HepG2 (cell line): ENCODE measurements around the gene MAVS. TPM values are rescaled to one million over a fixed set of nuclear protein-coding genes. Genes with fewer than 3 reads are reported as not detected.

Experiments
- AGO1 ChIP-seq: fragments of 200-400 bp; formaldehyde crosslinking; IDR thresholded peaks from 2 replicates; pipeline ENCODE4 v1.6.1; 2017; ENCODE audit warnings: mild to moderate bottlenecking, low read depth, low read length, moderate library complexity; ENCODE audit not compliant: poor library complexity, severe bottlenecking
- AGO2 ChIP-seq: fragments of 200-400 bp; formaldehyde crosslinking; optimal IDR thresholded peaks from 2 replicates; pipeline ENCODE3; 2017; ENCODE audit warnings: mild to moderate bottlenecking, low read depth, low read length, moderate library complexity
- ARNT ChIP-seq: fragments of 450-650 bp; IDR thresholded peaks from 2 replicates; pipeline ENCODE4 v1.6.1; 2017
- ATAD3A ChIP-seq: sonication (generic); formaldehyde crosslinking; IDR thresholded peaks from 2 replicates; pipeline ENCODE4 v1.4.0; 2020; ENCODE audit warnings: missing genetic modification reagents
- FOSL1 ChIP-seq: sonication (generic); formaldehyde crosslinking; IDR thresholded peaks from 2 replicates; pipeline ENCODE4 v1.9.0; 2021; ENCODE audit warnings: missing genetic modification reagents, borderline replicate concordance
- FOXM1 ChIP-seq: sonication (generic); formaldehyde crosslinking; IDR thresholded peaks from 2 replicates; pipeline ENCODE4 v1.5.0; 2020; ENCODE audit warnings: missing genetic modification reagents
- FOXP1 ChIP-seq, 2 experiments: fragments of 450-650 bp in 1 of 2; IDR thresholded peaks; 2 replicates each; pipeline ENCODE4 v1.6.1; 2017 to 2018; ENCODE audit warnings: antibody characterized with exemption in 1 of 2
- GATAD1 ChIP-seq: IDR thresholded peaks from 2 replicates; pipeline ENCODE4 v1.6.1; 2016; ENCODE audit warnings: missing genetic modification reagents, missing compliant biosample characterization
- HNF4A ChIP-seq: sonication (generic); formaldehyde crosslinking; IDR thresholded peaks from 2 replicates; pipeline ENCODE4 v1.4.0; 2020; ENCODE audit warnings: missing genetic modification reagents
- KDM5A ChIP-seq: fragments of 200-600 bp; sonication (generic); IDR thresholded peaks from 2 replicates; pipeline ENCODE4 v1.7.0; 2018; ENCODE audit warnings: antibody characterized with exemption, mild to moderate bottlenecking, low read length, borderline replicate concordance
- MATR3 ChIP-seq: sonication (generic); formaldehyde crosslinking; IDR thresholded peaks from 2 replicates; pipeline ENCODE4 v1.4.0; 2020; ENCODE audit warnings: missing genetic modification reagents
- MED1 ChIP-seq: sonication (generic); formaldehyde crosslinking; IDR thresholded peaks from 2 replicates; pipeline ENCODE4 v1.4.0; 2020; ENCODE audit warnings: missing genetic modification reagents
- NCOR1 ChIP-seq: fragments of 200-600 bp; sonication (generic); IDR thresholded peaks from 2 replicates; pipeline ENCODE4 v1.7.0; 2017; ENCODE audit warnings: antibody characterized with exemption, low read length, borderline replicate concordance
- NFIB ChIP-seq: sonication (generic); formaldehyde crosslinking; IDR thresholded peaks from 2 replicates; pipeline ENCODE4 v1.9.0; 2021; ENCODE audit warnings: missing genetic modification reagents, mild to moderate bottlenecking, borderline replicate concordance
- NR2F6 ChIP-seq, 2 experiments: IDR thresholded peaks; 2 replicates each; pipeline ENCODE4 v1.6.1; 2016; ENCODE audit warnings: antibody characterized with exemption in 1 of 2, mild to moderate bottlenecking in 1 of 2
- PRMT3 ChIP-seq: sonication (generic); formaldehyde crosslinking; IDR thresholded peaks from 2 replicates; pipeline ENCODE4 v1.8.1; 2022; ENCODE audit warnings: low read depth, mild to moderate bottlenecking, moderate library complexity, missing genetic modification reagents, borderline replicate concordance
- SMAD1 ChIP-seq: sonication (generic); formaldehyde crosslinking; IDR thresholded peaks from 2 replicates; pipeline ENCODE4 v1.4.0; 2020; ENCODE audit warnings: missing genetic modification reagents, low read depth, mild to moderate bottlenecking, borderline replicate concordance
- SP1 ChIP-seq, 2 experiments: fragments of 450-650 bp in 1 of 2; sonication (generic) in 1 of 2; formaldehyde crosslinking in 1 of 2; IDR thresholded peaks; 2 replicates each; pipeline versions ENCODE4 v1.4.0 to v1.6.1; 2016 to 2020; ENCODE audit warnings: missing genetic modification reagents in 1 of 2
- ZBTB3 ChIP-seq: sonication (generic); formaldehyde crosslinking; IDR thresholded peaks from 2 replicates; pipeline ENCODE4 v1.4.0; 2020; ENCODE audit warnings: low read depth, mild to moderate bottlenecking, moderate library complexity, missing genetic modification reagents, borderline replicate concordance
- ZNF136 ChIP-seq: sonication (generic); formaldehyde crosslinking; IDR thresholded peaks from 2 replicates; pipeline ENCODE4 v1.8.1; 2022; ENCODE audit warnings: low read depth, mild to moderate bottlenecking, moderate library complexity, missing genetic modification reagents
- ZNF276 ChIP-seq: sonication (generic); formaldehyde crosslinking; IDR thresholded peaks from 2 replicates; pipeline ENCODE4 v1.4.0; 2020; ENCODE audit warnings: mild to moderate bottlenecking, low read depth, missing genetic modification reagents
- ZNF282 ChIP-seq: fragments of 450-650 bp; IDR thresholded peaks from 2 replicates; pipeline ENCODE4 v1.6.1; 2018; ENCODE audit not compliant: partially characterized antibody
- ZNF607 ChIP-seq: sonication (generic); formaldehyde crosslinking; IDR thresholded peaks from 2 replicates; pipeline ENCODE4 v1.5.1; 2020; ENCODE audit warnings: missing genetic modification reagents, mild to moderate bottlenecking, borderline replicate concordance
- ZNF891 ChIP-seq: sonication (generic); formaldehyde crosslinking; IDR thresholded peaks from 2 replicates; pipeline ENCODE4 v1.5.0; 2020; ENCODE audit warnings: mild to moderate bottlenecking, missing genetic modification reagents
- ZSCAN22 ChIP-seq: sonication (generic); formaldehyde crosslinking; IDR thresholded peaks from 2 replicates; pipeline ENCODE4 v1.4.0; 2020; ENCODE audit warnings: mild to moderate bottlenecking, missing genetic modification reagents
- ZSCAN29 ChIP-seq: sonication (generic); formaldehyde crosslinking; conservative IDR thresholded peaks from 2 replicates; pipeline ENCODE4 v1.4.0; 2020; ENCODE audit warnings: mild to moderate bottlenecking, missing genetic modification reagents
- polyA plus RNA-seq, 8 experiments: library from polyadenylated mRNA; depleted of rRNA in 3 of 8; stranded (reverse) in 7 of 8; unstranded in 1 of 8; fragments of >200 nt; fragmentation: Illumina TruSeq in 4 of 8; extraction: Trizol in 4 of 8; gene quantifications; 2 replicates each; pipeline versions ENCODE4 v1.2.1 to v1.2.3, GENCODE V29; 2011 to 2016; ENCODE audit warnings: low read depth in 4 of 8, missing spikeins in 1 of 8, mixed read lengths in 1 of 8; ENCODE audit not compliant: insufficient read depth in 1 of 8
- total RNA-seq, 5 experiments: library from RNA; depleted of rRNA; stranded (reverse); fragments of >200 nt; fragmentation: Illumina TruSeq; extraction: Trizol; gene quantifications; 2 replicates each; pipeline ENCODE4 v1.2.3, GENCODE V29; 2016; ENCODE audit warnings: low read depth in 1 of 5
- TF ChIP-seq, protein P1 (sequence below): sonication (generic); formaldehyde crosslinking; IDR thresholded peaks from 2 replicates; pipeline ENCODE4 v1.4.0; 2020; ENCODE audit warnings: missing genetic modification reagents, borderline replicate concordance

MAVS gene
- total and polyA plus RNA-seq, 2 of the 13 experiments (the other 11 are each of a cell fraction or from before 2014, with no cell fraction given), result 27.3 to 36.6 TPM

- TF ChIP-seq ZSCAN29 (CRISPR knock-in tag), result peak; percentile 86; the same call in 1 of the 2 replicates
- TF ChIP-seq AGO2, result no peak
- TF ChIP-seq HNF4A, result peak; percentile 54
- peak; percentile 95 for TF ChIP-seq FOSL1 (CRISPR knock-in tag)
- no peak for TF ChIP-seq SP1 (IDR thresholded peaks at IDR 0.05)
- TF ChIP-seq SP1 (CRISPR knock-in tag; IDR thresholded peaks at IDR 0.05), result peak; percentile 84
- no peak for TF ChIP-seq NFIB
- peak; percentile 84; the same call in 1 of the 2 replicates for TF ChIP-seq ZNF276 (CRISPR knock-in tag)
- TF ChIP-seq NR2F6 (IDR thresholded peaks at IDR 0.05), result no peak; the same call in 1 of the 2 replicates
- TF ChIP-seq NR2F6 (CRISPR knock-in tag; IDR thresholded peaks at IDR 0.05), result peak; percentile 82
- TF ChIP-seq ZNF282, result no peak
- no peak for TF ChIP-seq MATR3 (CRISPR knock-in tag)
- TF ChIP-seq FOXP1 (IDR thresholded peaks at IDR 0.05), result no peak
- TF ChIP-seq FOXP1 (CRISPR knock-in tag; IDR thresholded peaks at IDR 0.05), result 0 out of 2 replicates have a peak, but pooled peaks have one; percentile 39
- TF ChIP-seq ZNF607 (CRISPR knock-in tag), result peak; percentile 99
- TF ChIP-seq, protein P1, sequence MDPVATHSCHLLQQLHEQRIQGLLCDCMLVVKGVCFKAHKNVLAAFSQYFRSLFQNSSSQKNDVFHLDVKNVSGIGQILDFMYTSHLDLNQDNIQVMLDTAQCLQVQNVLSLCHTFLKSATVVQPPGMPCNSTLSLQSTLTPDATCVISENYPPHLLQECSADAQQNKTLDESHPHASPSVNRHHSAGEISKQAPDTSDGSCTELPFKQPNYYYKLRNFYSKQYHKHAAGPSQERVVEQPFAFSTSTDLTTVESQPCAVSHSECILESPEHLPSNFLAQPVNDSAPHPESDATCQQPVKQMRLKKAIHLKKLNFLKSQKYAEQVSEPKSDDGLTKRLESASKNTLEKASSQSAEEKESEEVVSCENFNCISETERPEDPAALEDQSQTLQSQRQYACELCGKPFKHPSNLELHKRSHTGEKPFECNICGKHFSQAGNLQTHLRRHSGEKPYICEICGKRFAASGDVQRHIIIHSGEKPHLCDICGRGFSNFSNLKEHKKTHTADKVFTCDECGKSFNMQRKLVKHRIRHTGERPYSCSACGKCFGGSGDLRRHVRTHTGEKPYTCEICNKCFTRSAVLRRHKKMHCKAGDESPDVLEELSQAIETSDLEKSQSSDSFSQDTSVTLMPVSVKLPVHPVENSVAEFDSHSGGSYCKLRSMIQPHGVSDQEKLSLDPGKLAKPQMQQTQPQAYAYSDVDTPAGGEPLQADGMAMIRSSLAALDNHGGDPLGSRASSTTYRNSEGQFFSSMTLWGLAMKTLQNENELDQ (CRISPR knock-in tag), result no peak
- TF ChIP-seq MED1 (CRISPR knock-in tag), result peak; percentile 92
- peak; percentile 72; the same call in 1 of the 2 replicates for TF ChIP-seq FOXM1 (CRISPR knock-in tag)
- TF ChIP-seq ZNF136 (CRISPR knock-in tag), result peak; percentile 93
- TF ChIP-seq KDM5A, result no peak
- no peak for TF ChIP-seq AGO1
- peak; percentile 82 for TF ChIP-seq GATAD1
- TF ChIP-seq SMAD1 (CRISPR knock-in tag), result no peak
- peak; percentile 94; the same call in 1 of the 2 replicates for TF ChIP-seq ZNF891 (CRISPR knock-in tag)
- no peak; the same call in 1 of the 2 replicates for TF ChIP-seq PRMT3 (CRISPR knock-in tag)
- no peak; the same call in 1 of the 2 replicates for TF ChIP-seq ARNT
- no peak for TF ChIP-seq ATAD3A
- 0 out of 2 replicates have a peak, but pooled peaks have one; percentile 64 for TF ChIP-seq ZSCAN22 (CRISPR knock-in tag)
- no peak for TF ChIP-seq ZBTB3 (CRISPR knock-in tag)
- TF ChIP-seq NCOR1, result no peak
Observed at GRCh38 chr20:3811467-3812258, 35.0 kb upstream of the MAVS start (continued).
